Superior temporal gyrus (tissue), 1 donor: ENCODE data around the gene ZCCHC17.
"Not testable (repeated sequence)": the region's sequence is repeated elsewhere in the genome, so short reads cannot be mapped to it uniquely, and the experiment has no call there.

Experiments
- DNase-seq: peaks from one replicate; pipeline ENCODE4 v3.0.0-alpha.2; 2016; ENCODE audit errors: extremely low spot score

ZCCHC17 gene

GRCh38 chr1:31370565-31370964, 73.7 kb downstream of the ZCCHC17 start:
- DNase-seq: no peak

DNA sequence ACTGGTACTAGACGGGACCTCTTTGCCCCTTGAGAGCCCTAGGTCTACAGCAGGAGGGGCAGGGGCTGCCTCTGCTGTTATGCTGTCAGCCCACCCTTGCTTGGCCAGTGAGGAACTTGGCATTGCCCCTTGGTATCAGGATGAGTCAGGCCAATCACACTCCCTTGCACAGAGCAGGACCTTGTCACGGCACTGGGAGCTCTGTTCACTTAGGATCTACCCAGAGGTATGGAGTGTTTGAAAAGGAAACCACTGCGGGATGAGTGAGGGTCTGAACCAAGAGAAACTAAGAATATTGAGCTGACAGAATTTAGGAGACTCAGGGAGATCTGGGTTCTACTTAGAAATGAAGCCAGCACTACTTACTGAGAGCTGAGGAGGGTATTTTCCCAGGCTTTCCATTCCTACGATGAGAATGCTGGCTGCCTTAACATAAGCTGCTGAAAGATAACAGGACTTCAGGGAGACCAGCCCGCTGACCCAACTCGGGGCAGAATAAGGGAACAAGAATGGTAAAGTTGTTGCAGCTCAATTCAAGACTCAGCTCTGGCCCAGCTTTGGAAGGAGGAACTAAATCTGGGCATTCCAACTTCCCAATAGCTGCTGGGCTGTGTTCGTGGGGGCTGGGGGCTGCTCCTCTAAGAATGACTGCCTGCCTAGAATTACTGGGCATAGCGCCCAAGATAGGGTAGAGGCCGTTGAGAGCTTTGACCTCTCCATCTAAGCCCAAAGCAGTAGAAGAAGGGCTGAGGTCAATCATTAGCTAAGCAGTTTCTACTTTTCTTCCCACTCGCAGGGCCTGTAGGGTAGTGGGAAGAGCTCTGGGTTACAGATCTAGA, 74.5 kb downstream of the ZCCHC17 start:
- no peak for DNase-seq

GRCh38 chr1:31372051-31372450, 75.2 kb downstream of the ZCCHC17 start:
- no peak for DNase-seq

DNA sequence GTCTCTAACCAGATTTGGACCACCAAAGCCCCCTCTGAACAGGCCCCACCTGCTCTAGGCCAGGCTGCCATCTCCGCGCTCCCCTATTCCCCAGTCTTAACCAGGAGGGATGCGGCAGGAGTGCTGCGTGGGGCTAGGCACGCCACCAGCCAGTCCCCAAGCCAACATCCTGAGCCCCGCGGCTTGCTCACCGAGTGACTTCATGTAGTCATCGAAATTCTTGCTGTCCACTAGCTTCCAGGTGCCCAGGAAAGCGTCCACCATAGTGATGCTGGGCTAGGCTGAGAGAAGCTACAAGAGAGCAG, 75.9 kb downstream of the ZCCHC17 start:
- DNase-seq: no peak

GRCh38 chr1:31373056-31373896, 76.4 kb downstream of the ZCCHC17 start, which contains the start of gene FABP3:
Gene FABP3, minus strand, starts transcription at chr1:31373076. Its CDS starts 62 bp downstream, at chr1:31373014.
- DNase-seq: peak; percentile 81

- DNase-seq: peak; percentile 57
Observed at GRCh38 chr1:31373897-31374486, 77.2 kb downstream of the ZCCHC17 start.

GRCh38 chr1:31374511-31375196, 77.8 kb downstream of the ZCCHC17 start:
- DNase-seq: peak; percentile 44

DNA sequence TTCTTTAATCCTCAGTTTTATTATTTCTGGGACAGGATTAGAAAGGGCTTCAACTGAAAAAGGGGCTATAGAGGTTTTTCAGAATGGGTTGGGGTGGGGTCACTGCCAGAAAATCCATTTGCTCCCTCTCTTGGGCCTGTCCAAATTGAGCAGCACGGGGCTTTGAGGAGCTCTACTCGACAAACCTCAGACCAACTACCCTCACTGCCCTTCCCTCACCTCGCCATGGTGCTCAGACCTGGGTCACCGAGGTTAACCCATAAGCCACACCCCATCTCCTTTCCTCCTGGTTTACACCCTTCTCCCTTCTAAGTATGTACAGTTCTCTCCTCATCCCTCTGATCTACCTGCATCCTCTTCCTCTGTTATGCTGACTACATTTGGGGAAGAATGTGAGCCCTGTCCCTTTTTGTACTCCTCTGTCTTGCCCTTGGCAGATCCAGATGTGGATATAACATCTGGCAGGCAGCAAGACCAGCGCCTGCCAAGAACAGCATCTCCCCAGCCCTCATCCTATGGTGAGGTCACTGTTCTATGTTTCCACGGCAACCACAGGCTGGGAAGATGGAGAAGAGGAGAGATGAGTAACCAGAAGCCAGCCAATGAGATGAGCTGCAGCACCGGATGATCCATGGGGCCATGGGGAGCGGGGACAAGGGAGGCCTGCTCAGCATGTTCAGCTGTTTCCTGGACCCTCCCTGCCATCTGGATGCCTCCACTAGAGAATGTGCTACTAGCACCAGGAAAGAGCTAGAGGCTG, 79.7 kb downstream of the ZCCHC17 start:
- DNase-seq: peak; percentile 96

- DNase-seq: peak; percentile 18
Observed at GRCh38 chr1:31377364-31377863, 80.6 kb downstream of the ZCCHC17 start.

DNA sequence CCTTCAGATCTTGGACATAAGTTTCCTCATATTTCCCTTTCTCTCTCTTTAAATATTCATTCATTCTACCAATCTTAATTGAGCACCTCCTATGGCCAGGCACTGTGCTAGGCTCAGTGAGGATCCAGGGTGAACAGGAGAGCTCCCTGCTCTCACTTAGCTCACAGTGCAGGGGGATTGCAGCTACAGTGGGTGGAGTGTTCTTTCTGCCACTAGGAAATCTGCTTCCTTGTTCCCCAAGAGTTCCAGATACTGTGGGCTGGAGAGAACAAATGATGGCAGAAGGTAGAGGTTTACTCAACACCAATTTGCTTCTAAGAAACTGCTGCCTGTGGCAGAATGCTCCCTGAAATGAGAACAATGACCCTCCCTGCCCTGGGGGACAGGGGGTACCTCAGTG, 81.2 kb downstream of the ZCCHC17 start:
- DNase-seq: no peak

DNA sequence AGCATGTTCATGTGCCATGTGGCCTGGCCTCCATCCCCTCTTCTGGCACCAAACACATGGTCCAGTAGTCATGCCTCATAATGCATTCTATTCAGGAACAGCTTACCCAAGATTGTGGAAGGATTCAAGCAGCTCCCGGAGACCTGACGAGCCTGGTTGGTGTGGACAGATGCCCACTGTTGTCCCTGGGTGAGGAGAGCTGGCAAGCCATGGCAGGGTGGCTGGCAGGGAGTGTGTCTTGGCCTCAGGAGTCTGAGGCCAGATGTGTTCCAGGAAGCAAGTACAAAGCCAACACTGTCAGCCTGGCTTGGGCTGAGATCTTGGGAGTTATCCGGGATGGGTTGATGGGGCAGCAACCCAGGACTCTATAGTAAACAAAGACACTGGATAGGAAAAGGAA, 83.3 kb downstream of the ZCCHC17 start:
- no peak for DNase-seq

DNA sequence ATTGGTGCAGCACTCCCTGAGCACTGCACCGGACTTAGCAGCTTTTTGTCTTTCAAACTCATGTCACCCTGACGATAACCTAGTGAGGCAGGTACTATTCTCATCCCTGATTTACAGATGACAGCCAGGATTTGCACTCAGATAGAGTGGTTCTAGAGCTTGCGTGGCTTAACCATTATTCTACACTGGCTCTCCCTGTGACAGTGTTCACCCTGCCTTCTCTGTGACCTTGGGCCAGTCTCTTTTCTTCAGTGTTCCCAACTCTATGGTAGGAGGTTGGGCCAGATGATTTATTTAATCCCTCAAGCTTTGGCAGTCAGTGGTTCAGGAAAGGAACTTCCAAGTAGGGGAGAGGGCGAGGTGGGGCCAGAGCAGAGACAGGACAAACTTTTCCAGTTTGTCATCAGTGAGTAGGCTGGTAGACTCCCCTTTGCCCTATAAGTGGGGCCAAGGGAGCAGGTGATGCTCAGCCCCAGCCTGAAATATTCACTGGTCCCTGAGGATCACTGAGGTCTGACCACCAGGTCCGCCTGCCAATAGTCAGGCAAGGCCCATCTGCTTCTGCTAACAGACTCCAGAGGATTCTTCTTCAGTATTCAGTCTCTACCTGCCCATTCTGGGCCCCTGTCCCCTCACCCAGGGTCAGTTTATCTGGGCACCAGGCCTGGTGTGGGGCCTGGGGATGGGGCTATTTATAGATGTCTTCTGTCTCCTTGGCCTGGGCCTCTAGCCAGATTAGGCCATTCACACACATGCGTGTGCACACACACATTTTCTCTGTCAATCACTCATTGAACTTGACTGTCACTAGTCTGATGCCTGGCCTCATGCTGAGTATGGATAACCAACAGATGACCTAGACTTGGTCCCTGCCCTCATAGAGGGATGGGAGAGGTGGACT, 84.8 kb downstream of the ZCCHC17 start:
- DNase-seq: no peak

DNA sequence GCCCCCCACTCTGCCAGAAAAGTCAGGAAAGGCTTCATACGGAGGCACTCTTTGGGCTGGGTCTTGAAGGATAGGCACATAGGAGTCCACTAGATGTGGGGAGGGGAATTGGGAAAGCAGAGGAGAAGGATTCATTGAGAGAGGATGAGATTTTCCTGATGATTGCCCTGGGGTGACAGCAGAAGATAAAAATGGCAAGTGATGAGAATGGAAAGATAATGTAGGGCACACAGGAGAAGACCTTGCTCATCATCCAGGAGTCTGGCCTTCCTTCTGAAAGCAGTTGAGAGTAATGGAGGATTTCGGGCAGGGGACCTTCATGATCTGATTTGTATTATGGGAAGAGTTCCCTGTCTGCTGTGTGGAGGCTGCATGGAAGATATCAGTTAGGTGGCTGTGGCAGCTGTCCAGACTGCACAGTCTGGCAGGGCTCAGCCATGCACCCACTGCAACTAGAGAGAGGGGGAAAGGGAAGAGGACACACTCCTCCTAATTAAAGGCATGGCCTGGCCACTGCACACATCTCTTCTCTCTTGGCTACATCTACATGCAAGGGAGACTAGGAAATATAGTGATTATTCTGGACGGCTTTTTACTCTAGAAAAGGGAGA, 85.7 kb downstream of the ZCCHC17 start:
- DNase-seq: no peak

DNA sequence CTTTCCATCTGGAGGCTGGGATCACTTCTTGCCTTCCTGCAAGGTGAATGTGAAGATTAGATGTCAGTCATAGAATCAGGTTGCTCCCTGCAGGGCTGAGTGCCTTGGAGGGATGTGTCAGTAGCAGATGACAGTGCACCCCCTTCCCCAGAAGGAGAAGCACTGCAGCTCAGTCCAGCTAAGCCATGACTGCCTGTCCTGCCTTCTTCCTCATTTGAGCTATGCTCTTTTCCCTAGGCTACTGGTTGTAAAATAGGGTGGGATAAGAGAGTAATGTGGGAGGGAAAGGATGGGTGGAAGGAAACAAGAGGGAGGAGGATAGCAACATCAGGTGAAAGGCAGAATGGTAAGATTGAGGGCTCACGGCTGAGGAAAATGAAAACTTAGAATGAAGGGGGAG, 87.1 kb downstream of the ZCCHC17 start:
- DNase-seq: no peak

GRCh38 chr1:31386576-31387243, 89.9 kb downstream of the ZCCHC17 start:
- DNase-seq: not testable (repeated sequence)

DNA sequence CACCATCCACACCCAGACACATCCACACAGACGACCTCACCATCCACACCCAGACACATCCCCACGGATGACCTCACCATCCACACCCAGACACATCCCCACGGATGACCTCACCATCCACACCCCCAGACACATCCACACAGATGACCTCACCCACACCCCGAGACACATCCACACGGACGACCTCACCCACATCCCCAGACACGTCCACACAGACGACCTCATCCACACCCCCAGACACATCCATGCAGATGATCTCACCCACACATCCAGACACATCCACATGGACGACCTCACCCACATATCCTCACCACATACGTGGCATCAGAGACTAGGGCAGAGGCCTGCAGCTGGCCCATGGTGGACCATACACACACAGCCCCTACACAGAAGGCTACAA, 90.8 kb downstream of the ZCCHC17 start:
- no peak for DNase-seq

DNA sequence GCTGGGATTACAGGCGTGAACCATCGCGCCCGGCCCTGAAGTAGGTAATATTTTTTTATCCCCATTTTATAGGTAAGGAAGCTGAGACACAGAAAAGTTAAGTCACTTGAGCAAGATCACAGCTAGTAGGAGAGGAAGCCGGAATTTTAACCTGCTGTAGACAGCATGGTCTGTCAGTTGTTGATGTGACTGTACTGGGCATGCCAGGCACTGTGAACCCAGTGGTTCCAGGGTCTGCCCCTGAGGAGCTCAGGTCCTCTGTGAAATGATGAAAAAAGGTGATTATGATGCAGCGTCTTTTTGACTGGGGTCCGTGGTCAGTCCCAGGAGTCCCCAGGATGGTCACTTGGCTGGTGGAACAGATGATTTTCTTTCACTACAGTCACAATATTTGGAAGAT, 92.8 kb downstream of the ZCCHC17 start:
- no peak for DNase-seq

GRCh38 chr1:31390071-31390470, 93.2 kb downstream of the ZCCHC17 start:
- no peak for DNase-seq

DNA sequence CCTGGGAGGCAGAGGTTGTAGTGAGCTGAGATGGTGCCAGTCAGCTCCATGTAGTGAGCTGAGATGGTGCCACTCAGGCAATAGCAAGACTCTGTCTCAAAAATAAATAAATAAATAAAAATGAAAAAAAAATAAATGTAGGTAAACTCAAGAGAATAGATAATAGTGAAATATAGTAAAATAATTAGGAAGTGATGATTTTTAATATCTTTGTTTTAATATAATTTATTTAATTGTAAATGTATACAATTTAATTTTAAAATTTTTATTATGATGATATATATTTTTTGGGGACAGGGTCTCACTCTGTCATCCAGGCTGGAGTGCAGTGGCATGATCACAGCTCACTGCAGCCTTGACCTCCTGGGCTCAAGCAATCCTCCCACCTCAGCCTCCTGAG, 96.6 kb downstream of the ZCCHC17 start:
- DNase-seq: no peak
